ENCODE data around the gene NFIB. TPM values are rescaled to one million over a fixed set of nuclear protein-coding genes. Genes with fewer than 3 reads are reported as not detected.

The NFIB gene
- total RNA-seq, 1 experiment from 2014 or later, result 35.1 TPM

DNA sequence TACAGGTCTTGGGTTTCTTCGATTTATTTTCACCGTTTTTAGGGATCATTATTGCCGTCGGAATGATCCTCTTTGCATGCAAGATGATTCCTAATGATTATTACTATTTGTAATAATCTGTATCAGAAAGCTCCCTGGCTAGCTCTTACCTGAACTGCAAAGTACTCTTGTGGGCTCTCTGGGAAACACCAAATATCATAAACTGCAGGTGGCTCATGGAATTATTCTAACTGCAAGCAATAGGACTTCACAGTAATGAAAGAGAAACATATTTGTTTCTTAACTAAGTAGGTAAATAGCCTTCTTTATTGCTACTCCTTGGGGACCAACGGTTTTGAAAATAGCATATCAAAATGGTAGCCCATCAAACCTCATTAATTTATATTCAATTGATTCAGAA, 219.4 kb downstream of the NFIB start:
- H3K9me2 ChIP-seq (ENCODE audit: insufficient read depth), result no peaks in the 10 kb centered on the region
- H3K4me1 ChIP-seq (replicated peaks; ENCODE audit: insufficient read depth), result no peaks in the 10 kb centered on the region
- no peak overlapping the region for H3K4me2 ChIP-seq
- no peak overlapping the region for H2AFZ ChIP-seq
- no peak overlapping the region for H3K27ac ChIP-seq
- no peaks in the 10 kb centered on the region for H4K20me1 ChIP-seq (ENCODE audit: insufficient read depth)
- ChIA-PET CTCF (no interaction called here), POLR2A (ENCODE audit: unreplicated experiment) (no interaction called here)
- no peaks in the 10 kb centered on the region for H3F3A ChIP-seq (ENCODE audit: insufficient read depth, low read depth)
- H3K4me3 ChIP-seq, result no peak overlapping the region
- no peaks in the 10 kb centered on the region for H3K9me3 ChIP-seq (ENCODE audit: insufficient read depth, low read depth)
- no peaks in the 10 kb centered on the region for H3K36me3 ChIP-seq (ENCODE audit: low read depth)
- TF ChIP-seq EZH2 (IDR thresholded peaks at IDR 0.05; ENCODE audit: low read depth), result no peak
- no peak for TF ChIP-seq CTCF (conservative IDR thresholded peaks at IDR 0.05)
- H3K27me3 ChIP-seq (ENCODE audit: insufficient read depth, low read depth), result no peaks in the 10 kb centered on the region
- no peak for DNase-seq
- no peaks in the 10 kb centered on the region for H3K79me2 ChIP-seq (ENCODE audit: low read depth)
- intact Hi-C loops (cut with micrococcal nuclease; ENCODE audit: unreplicated experiment), result no loop called here
- BruUV-seq (replicated peaks), result no TSS peak

GRCh38 chr9:14092344-14092743, 221.6 kb downstream of the NFIB start:
- intact Hi-C loops (cut with micrococcal nuclease; ENCODE audit: unreplicated experiment), result no loop called here
- H2AFZ ChIP-seq, result no peak overlapping the region
- H3K4me1 ChIP-seq (replicated peaks; ENCODE audit: insufficient read depth), result no peaks in the 10 kb centered on the region
- H3K79me2 ChIP-seq (ENCODE audit: low read depth), result no peaks in the 10 kb centered on the region
- H3K9me2 ChIP-seq (ENCODE audit: insufficient read depth), result no peaks in the 10 kb centered on the region
- no peak overlapping the region for H3K27ac ChIP-seq
- no peaks in the 10 kb centered on the region for H4K20me1 ChIP-seq (ENCODE audit: insufficient read depth)
- no TSS peak for BruUV-seq (replicated peaks)
- ChIA-PET CTCF (no interaction called here), POLR2A (ENCODE audit: unreplicated experiment) (no interaction called here)
- H3K4me3 ChIP-seq, result no peak overlapping the region
- TF ChIP-seq CTCF (conservative IDR thresholded peaks at IDR 0.05) (no peak), EZH2 (IDR thresholded peaks at IDR 0.05; ENCODE audit: low read depth) (no peak)
- H3K9me3 ChIP-seq (ENCODE audit: insufficient read depth, low read depth), result no peaks in the 10 kb centered on the region
- H3K27me3 ChIP-seq (ENCODE audit: insufficient read depth, low read depth), result no peaks in the 10 kb centered on the region
- H3K36me3 ChIP-seq (ENCODE audit: low read depth), result no peaks in the 10 kb centered on the region
- H3K4me2 ChIP-seq, result no peak overlapping the region
- DNase-seq, result no peak
- H3F3A ChIP-seq (ENCODE audit: insufficient read depth, low read depth), result no peaks in the 10 kb centered on the region

- CTCF ChIA-PET, result interaction anchor here (0.7 kb wide), 1 partner anchor 17 kb away, joined by 3 read pairs; no protein-coding TSS in a partner anchor
- no peak for TF ChIP-seq CTCF (conservative IDR thresholded peaks at IDR 0.05)
- no peak for TF ChIP-seq EZH2 (IDR thresholded peaks at IDR 0.05; ENCODE audit: low read depth)
- no peak for DNase-seq
- POLR2A ChIA-PET (ENCODE audit: unreplicated experiment), result no interaction called here
- intact Hi-C loops (cut with micrococcal nuclease; ENCODE audit: unreplicated experiment), result no loop called here
- H3K4me1 ChIP-seq (replicated peaks; ENCODE audit: insufficient read depth), result no peaks in the 10 kb centered on the region
- BruUV-seq (replicated peaks), result no TSS peak
- H3K36me3 ChIP-seq (ENCODE audit: low read depth), result no peaks in the 10 kb centered on the region
- no peak overlapping the region for H2AFZ ChIP-seq
- H3K9me3 ChIP-seq (ENCODE audit: insufficient read depth, low read depth), result no peaks in the 10 kb centered on the region
- H3K4me3 ChIP-seq, result no peak overlapping the region
- H3F3A ChIP-seq (ENCODE audit: insufficient read depth, low read depth), result no peaks in the 10 kb centered on the region
- no peaks in the 10 kb centered on the region for H3K27me3 ChIP-seq (ENCODE audit: insufficient read depth, low read depth)
- H3K4me2 ChIP-seq, result no peak overlapping the region
- no peaks in the 10 kb centered on the region for H3K79me2 ChIP-seq (ENCODE audit: low read depth)
- no peak overlapping the region for H3K27ac ChIP-seq
- no peaks in the 10 kb centered on the region for H3K9me2 ChIP-seq (ENCODE audit: insufficient read depth)
- no peaks in the 10 kb centered on the region for H4K20me1 ChIP-seq (ENCODE audit: insufficient read depth)
Measured at GRCh38 chr9:14089051-14089803, 224.7 kb downstream of the NFIB start.

Measured in PC-9 (cell line).